Measurements from ENCODE around the gene DRG2. TPM values are rescaled to one million over a fixed set of nuclear protein-coding genes. Genes with fewer than 3 reads are reported as not detected.

DRG2 gene
- polyA plus RNA-seq, 1 of the 3 experiments (the other 2 are of a cell fraction), result 39.9 TPM

DNA sequence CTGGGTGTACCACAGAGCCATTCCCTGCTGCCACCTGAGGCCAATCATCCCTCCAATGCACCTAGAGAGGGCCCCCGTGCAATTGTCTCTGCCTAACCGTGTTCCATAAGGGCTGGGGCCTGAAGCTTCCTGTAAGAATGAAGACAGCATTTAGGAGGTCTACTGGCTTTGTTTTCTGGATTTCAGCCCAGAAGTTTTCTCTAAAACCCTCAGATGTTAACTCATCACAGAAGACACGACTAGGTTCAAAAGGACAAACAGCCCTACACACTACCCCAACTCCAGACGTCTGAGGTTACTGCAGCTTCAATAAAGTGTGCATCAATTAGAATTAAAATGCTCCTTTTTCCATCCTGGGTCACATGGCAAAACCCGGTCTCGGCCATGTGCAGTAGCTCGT, 10.8 kb upstream of the DRG2 start:
- Histone ChIP-seq H3K9me3 (no peaks in the 10 kb centered on the region), H4K20me1 (ENCODE audit: insufficient read depth) (no peaks in the 10 kb centered on the region), H3F3A (replicated peaks; ENCODE audit: insufficient read depth) (peaks cover 3% of the 10 kb centered on the region), H3K4me1 (ENCODE audit: control insufficient read depth in 1 of 2, insufficient read depth in 2 of 2, low read depth in 1 of 2, low read length in 1 of 2) (peaks cover 0 to 2% of the 10 kb centered on the region in 2 experiments; a peak in 1 of 4 replicates), H3K4me2 (no peak overlapping the region), H3K9ac (no peak overlapping the region), H3K27me3 (ENCODE audit: insufficient read depth) (no peaks in the 10 kb centered on the region), H3K9me2 (no peaks in the 10 kb centered on the region), H3K79me2 (ENCODE audit: insufficient read depth) (no peaks in the 10 kb centered on the region), H3K4me3 (ENCODE audit: low read depth in 2 of 2, low read length in 1 of 2) (no peak overlapping the region), H3K27ac (ENCODE audit: low read depth in 2 of 2, low read length in 1 of 2) (no peak overlapping the region), H2AFZ (ENCODE audit: low read depth) (no peak overlapping the region), H3K36me3 (replicated peaks in 1 of 2; ENCODE audit: control insufficient read depth in 1 of 2, insufficient read depth in 2 of 2, low read length in 1 of 2) (no peaks in the 10 kb centered on the region)
- 61% methylated on average over 7 of the region's 7 CpGs for WGBS (ENCODE audit: low lambda C conversion rate)
- ChIA-PET CTCF (no interaction called here), POLR2A (no interaction called here)
- TF ChIP-seq NFIC (IDR thresholded peaks at IDR 0.05; ENCODE audit: borderline replicate concordance) (no peak), RXRA (IDR thresholded peaks at IDR 0.05; ENCODE audit: borderline replicate concordance, low read depth) (no peak), CHD2 (IDR thresholded peaks at IDR 0.05; ENCODE audit: low read length, partially characterized antibody) (no peak), RFX5 (IDR thresholded peaks at IDR 0.05; ENCODE audit: low read length) (no peak), MXI1 (IDR thresholded peaks at IDR 0.05; ENCODE audit: low read depth, low read length) (no peak), NRF1 (IDR thresholded peaks at IDR 0.05; ENCODE audit: low read depth, low read length) (no peak), SIN3A (IDR thresholded peaks at IDR 0.05; ENCODE audit: borderline replicate concordance, low read depth, low read length) (no peak), ELF1 (IDR thresholded peaks at IDR 0.05) (no peak), JUND (IDR thresholded peaks at IDR 0.05) (no peak), MEF2A (IDR thresholded peaks at IDR 0.05; ENCODE audit: borderline replicate concordance, low read depth) (no peak)
- TF ChIP-seq, protein P1, sequence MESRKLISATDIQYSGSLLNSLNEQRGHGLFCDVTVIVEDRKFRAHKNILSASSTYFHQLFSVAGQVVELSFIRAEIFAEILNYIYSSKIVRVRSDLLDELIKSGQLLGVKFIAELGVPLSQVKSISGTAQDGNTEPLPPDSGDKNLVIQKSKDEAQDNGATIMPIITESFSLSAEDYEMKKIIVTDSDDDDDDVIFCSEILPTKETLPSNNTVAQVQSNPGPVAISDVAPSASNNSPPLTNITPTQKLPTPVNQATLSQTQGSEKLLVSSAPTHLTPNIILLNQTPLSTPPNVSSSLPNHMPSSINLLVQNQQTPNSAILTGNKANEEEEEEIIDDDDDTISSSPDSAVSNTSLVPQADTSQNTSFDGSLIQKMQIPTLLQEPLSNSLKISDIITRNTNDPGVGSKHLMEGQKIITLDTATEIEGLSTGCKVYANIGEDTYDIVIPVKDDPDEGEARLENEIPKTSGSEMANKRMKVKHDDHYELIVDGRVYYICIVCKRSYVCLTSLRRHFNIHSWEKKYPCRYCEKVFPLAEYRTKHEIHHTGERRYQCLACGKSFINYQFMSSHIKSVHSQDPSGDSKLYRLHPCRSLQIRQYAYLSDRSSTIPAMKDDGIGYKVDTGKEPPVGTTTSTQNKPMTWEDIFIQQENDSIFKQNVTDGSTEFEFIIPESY (IDR thresholded peaks at IDR 0.05; ENCODE audit: borderline replicate concordance, low read depth), result no peak
- TF ChIP-seq, protein P2, sequence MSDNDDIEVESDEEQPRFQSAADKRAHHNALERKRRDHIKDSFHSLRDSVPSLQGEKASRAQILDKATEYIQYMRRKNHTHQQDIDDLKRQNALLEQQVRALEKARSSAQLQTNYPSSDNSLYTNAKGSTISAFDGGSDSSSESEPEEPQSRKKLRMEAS (IDR thresholded peaks at IDR 0.05; ENCODE audit: low read depth), result no peak
- TF ChIP-seq, protein P3, sequence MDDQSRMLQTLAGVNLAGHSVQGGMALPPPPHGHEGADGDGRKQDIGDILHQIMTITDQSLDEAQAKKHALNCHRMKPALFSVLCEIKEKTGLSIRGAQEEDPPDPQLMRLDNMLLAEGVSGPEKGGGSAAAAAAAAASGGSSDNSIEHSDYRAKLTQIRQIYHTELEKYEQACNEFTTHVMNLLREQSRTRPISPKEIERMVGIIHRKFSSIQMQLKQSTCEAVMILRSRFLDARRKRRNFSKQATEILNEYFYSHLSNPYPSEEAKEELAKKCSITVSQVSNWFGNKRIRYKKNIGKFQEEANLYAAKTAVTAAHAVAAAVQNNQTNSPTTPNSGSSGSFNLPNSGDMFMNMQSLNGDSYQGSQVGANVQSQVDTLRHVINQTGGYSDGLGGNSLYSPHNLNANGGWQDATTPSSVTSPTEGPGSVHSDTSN (IDR thresholded peaks at IDR 0.05), result no peak
- TF ChIP-seq, protein P4, sequence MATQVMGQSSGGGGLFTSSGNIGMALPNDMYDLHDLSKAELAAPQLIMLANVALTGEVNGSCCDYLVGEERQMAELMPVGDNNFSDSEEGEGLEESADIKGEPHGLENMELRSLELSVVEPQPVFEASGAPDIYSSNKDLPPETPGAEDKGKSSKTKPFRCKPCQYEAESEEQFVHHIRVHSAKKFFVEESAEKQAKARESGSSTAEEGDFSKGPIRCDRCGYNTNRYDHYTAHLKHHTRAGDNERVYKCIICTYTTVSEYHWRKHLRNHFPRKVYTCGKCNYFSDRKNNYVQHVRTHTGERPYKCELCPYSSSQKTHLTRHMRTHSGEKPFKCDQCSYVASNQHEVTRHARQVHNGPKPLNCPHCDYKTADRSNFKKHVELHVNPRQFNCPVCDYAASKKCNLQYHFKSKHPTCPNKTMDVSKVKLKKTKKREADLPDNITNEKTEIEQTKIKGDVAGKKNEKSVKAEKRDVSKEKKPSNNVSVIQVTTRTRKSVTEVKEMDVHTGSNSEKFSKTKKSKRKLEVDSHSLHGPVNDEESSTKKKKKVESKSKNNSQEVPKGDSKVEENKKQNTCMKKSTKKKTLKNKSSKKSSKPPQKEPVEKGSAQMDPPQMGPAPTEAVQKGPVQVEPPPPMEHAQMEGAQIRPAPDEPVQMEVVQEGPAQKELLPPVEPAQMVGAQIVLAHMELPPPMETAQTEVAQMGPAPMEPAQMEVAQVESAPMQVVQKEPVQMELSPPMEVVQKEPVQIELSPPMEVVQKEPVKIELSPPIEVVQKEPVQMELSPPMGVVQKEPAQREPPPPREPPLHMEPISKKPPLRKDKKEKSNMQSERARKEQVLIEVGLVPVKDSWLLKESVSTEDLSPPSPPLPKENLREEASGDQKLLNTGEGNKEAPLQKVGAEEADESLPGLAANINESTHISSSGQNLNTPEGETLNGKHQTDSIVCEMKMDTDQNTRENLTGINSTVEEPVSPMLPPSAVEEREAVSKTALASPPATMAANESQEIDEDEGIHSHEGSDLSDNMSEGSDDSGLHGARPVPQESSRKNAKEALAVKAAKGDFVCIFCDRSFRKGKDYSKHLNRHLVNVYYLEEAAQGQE (IDR thresholded peaks at IDR 0.05; ENCODE audit: low read depth, low read length), result no peak
- TF ChIP-seq, protein P5, sequence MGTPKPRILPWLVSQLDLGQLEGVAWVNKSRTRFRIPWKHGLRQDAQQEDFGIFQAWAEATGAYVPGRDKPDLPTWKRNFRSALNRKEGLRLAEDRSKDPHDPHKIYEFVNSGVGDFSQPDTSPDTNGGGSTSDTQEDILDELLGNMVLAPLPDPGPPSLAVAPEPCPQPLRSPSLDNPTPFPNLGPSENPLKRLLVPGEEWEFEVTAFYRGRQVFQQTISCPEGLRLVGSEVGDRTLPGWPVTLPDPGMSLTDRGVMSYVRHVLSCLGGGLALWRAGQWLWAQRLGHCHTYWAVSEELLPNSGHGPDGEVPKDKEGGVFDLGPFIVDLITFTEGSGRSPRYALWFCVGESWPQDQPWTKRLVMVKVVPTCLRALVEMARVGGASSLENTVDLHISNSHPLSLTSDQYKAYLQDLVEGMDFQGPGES (IDR thresholded peaks at IDR 0.05; ENCODE audit: low read depth, low read length), result no peak
- no peak for DNase-seq
